ENCODE results near the gene GPC5. TPM values are rescaled to one million over a fixed set of nuclear protein-coding genes. Genes with fewer than 3 reads are reported as not detected.

Gene GPC5
- total and polyA plus RNA-seq, 2 of the 8 experiments (the other 6 are each of a cell fraction or from before 2014, with no cell fraction given): 0.20 to 0.39 TPM

- H3K4me1 ChIP-seq (replicated peaks in 1 of 4; ENCODE audit: control insufficient read depth in 3 of 4, insufficient read depth in 4 of 4, low read length in 3 of 4): no peaks in the 10 kb centered on the region
- H4K5ac ChIP-seq (ENCODE audit: insufficient read length, low read depth, low read length): no peak overlapping the region
- no peak overlapping the region for H2AK5ac ChIP-seq (ENCODE audit: low read depth, low read length)
- no peak overlapping the region for H3K27ac ChIP-seq (ENCODE audit: low read depth, low read length)
- H3K9me3 ChIP-seq (ENCODE audit: insufficient read depth in 2 of 2, low read depth in 1 of 2, low read length in 1 of 2): no peaks in the 10 kb centered on the region
- no peak overlapping the region for H2BK120ac ChIP-seq (replicated peaks; ENCODE audit: low read depth, low read length)
- H2AFZ ChIP-seq (ENCODE audit: low read length): no peak overlapping the region
- ChIA-PET CTCF (ENCODE audit: partially characterized antibody) (no interaction called here), POLR2A (ENCODE audit: partially characterized antibody) (no interaction called here)
- no peak for TF ChIP-seq BACH1 (IDR thresholded peaks at IDR 0.05; ENCODE audit: low read length)
- no peak for TF ChIP-seq KDM4A (IDR thresholded peaks at IDR 0.05; ENCODE audit: low read depth, low read length, severe bottlenecking)
- no peak overlapping the region for H3K9ac ChIP-seq (replicated peaks in 1 of 4; ENCODE audit: extremely low read depth in 1 of 4, low read depth in 3 of 4, low read length in 3 of 4)
- H3K18ac ChIP-seq (ENCODE audit: extremely low read depth, low read length): no peak overlapping the region
- H3K79me1 ChIP-seq (ENCODE audit: low read depth, low read length): no peaks in the 10 kb centered on the region
- no peak overlapping the region for H3K23ac ChIP-seq (ENCODE audit: insufficient read length)
- H2BK20ac ChIP-seq (ENCODE audit: low read length): no peak overlapping the region
- no peak overlapping the region for H3K56ac ChIP-seq (replicated peaks; ENCODE audit: insufficient read length, low read depth, low read length)
- H3K14ac ChIP-seq (ENCODE audit: insufficient read length): no peak overlapping the region
- no peak overlapping the region for H2BK12ac ChIP-seq (ENCODE audit: low read depth, low read length)
- no peaks in the 10 kb centered on the region for H3K79me2 ChIP-seq (ENCODE audit: control insufficient read depth in 1 of 2, insufficient read depth in 2 of 2, low read length in 2 of 2)
- no peak overlapping the region for H4K8ac ChIP-seq (ENCODE audit: extremely low read depth, insufficient read depth, low read length)
- H3K4ac ChIP-seq (replicated peaks; ENCODE audit: insufficient read length, low read depth, low read length): no peak overlapping the region
- no peak overlapping the region for H2BK15ac ChIP-seq (ENCODE audit: low read length)
- FAIRE-seq (no peak), DNase-seq (ENCODE audit: low read depth in 1 of 2, low spot score in 2 of 2) (no peak)
- H3K27me3 ChIP-seq (replicated peaks in 1 of 4; ENCODE audit: control insufficient read depth in 3 of 4, extremely low read depth in 1 of 4, insufficient read depth in 3 of 4, low read length in 3 of 4): no peaks in the 10 kb centered on the region
- H2BK5ac ChIP-seq (ENCODE audit: low read depth, low read length): no peak overlapping the region
- H3K36me3 ChIP-seq (ENCODE audit: control insufficient read depth in 2 of 4, insufficient read depth in 4 of 4, low read length in 3 of 4): no peaks in the 10 kb centered on the region
- no peak overlapping the region for H4K91ac ChIP-seq (replicated peaks; ENCODE audit: insufficient read length, low read length)
- no peaks in the 10 kb centered on the region; the same call in 1 of the 2 replicates for H3K23me2 ChIP-seq (ENCODE audit: low read depth, low read length)
- H3K4me2 ChIP-seq (ENCODE audit: insufficient read depth in 1 of 2, low read depth in 2 of 2, low read length in 2 of 2): no peak overlapping the region
- no peaks in the 10 kb centered on the region for H4K20me1 ChIP-seq (replicated peaks in 1 of 2; ENCODE audit: control insufficient read depth in 1 of 2, insufficient read depth in 2 of 2, low read length in 2 of 2)
- H3K4me3 ChIP-seq (ENCODE audit: extremely low read depth in 1 of 4, insufficient read depth in 2 of 4, low read depth in 3 of 4, low read length in 4 of 4): no peak overlapping the region
- WGBS, 2 experiments (ENCODE audit: extremely low coverage in 1 of 2, insufficient coverage in 1 of 2, insufficient read length in 1 of 2, insufficient replicate concordance in 2 of 2, low coverage in 1 of 2, low lambda C conversion rate in 2 of 2, missing lambda C conversion rate in 1 of 2): 90% methylated on average over 4 of the region's 4 CpGs; no CpG with 5 or more reads in 1 of the 2 experiments
Measured at GRCh38 chr13:92029641-92030040, 631.2 kb downstream of the GPC5 start.

All from H1 (cell line).